ENCODE measurements around the gene GSTO1.

GSTO1 gene

GRCh38 chr10:104257235-104257634 lies 2.5 kb downstream of the GSTO1 start:
- Histone ChIP-seq H3K27me3 (ENCODE audit: control insufficient read depth in 2 of 2, insufficient read depth in 2 of 2, low read length in 2 of 2) (no peaks in the 10 kb centered on the region), H3K9me3 (ENCODE audit: control insufficient read depth in 2 of 2, low read length in 2 of 2) (no peaks in the 10 kb centered on the region), H3K4me3 (ENCODE audit: low read length in 2 of 2) (no peak overlapping the region), H3K27ac (ENCODE audit: low read depth in 2 of 2, low read length in 2 of 2) (no peak overlapping the region), H3K4me1 (ENCODE audit: control insufficient read depth in 2 of 2, insufficient read depth in 2 of 2, low read length in 2 of 2) (peaks cover 19 to 24% of the 10 kb centered on the region in 2 donors), H3K36me3 (ENCODE audit: control insufficient read depth in 2 of 2, insufficient read depth in 2 of 2, low read length in 2 of 2) (peaks cover 34 to 37% of the 10 kb centered on the region in 2 donors), H3K9ac (ENCODE audit: low read depth in 1 of 2, low read length in 2 of 2) (no peak overlapping the region)

- Histone ChIP-seq H3K27ac (ENCODE audit: low read depth in 2 of 2, low read length in 2 of 2) (no peak overlapping the region), H3K9me3 (ENCODE audit: control insufficient read depth in 2 of 2, low read length in 2 of 2) (no peaks in the 10 kb centered on the region), H3K27me3 (ENCODE audit: control insufficient read depth in 2 of 2, insufficient read depth in 2 of 2, low read length in 2 of 2) (no peaks in the 10 kb centered on the region), H3K36me3 (ENCODE audit: control insufficient read depth in 2 of 2, insufficient read depth in 2 of 2, low read length in 2 of 2) (peaks cover 41 to 45% of the 10 kb centered on the region in 2 donors), H3K4me1 (ENCODE audit: control insufficient read depth in 2 of 2, insufficient read depth in 2 of 2, low read length in 2 of 2) (peaks cover 19 to 22% of the 10 kb centered on the region in 2 donors), H3K4me3 (ENCODE audit: low read length in 2 of 2) (no peak overlapping the region), H3K9ac (ENCODE audit: low read depth in 1 of 2, low read length in 2 of 2) (no peak overlapping the region)
These were observed 3.5 kb downstream of the GSTO1 start for GRCh38 chr10:104258209-104258608.

- no peaks in the 10 kb centered on the region for H3K27me3 ChIP-seq (ENCODE audit: control insufficient read depth in 2 of 2, insufficient read depth in 2 of 2, low read length in 2 of 2)
- H3K36me3 ChIP-seq (ENCODE audit: control insufficient read depth in 2 of 2, insufficient read depth in 2 of 2, low read length in 2 of 2): peaks cover 44 to 48% of the 10 kb centered on the region in 2 donors
- no peak overlapping the region for H3K4me3 ChIP-seq (ENCODE audit: low read length in 2 of 2)
- no peaks in the 10 kb centered on the region for H3K9me3 ChIP-seq (ENCODE audit: control insufficient read depth in 2 of 2, low read length in 2 of 2)
- H3K9ac ChIP-seq (ENCODE audit: low read depth in 1 of 2, low read length in 2 of 2): no peak overlapping the region
- no peak overlapping the region for H3K27ac ChIP-seq (ENCODE audit: low read depth in 2 of 2, low read length in 2 of 2)
- H3K4me1 ChIP-seq (ENCODE audit: control insufficient read depth in 2 of 2, insufficient read depth in 2 of 2, low read length in 2 of 2): peaks cover 8 to 14% of the 10 kb centered on the region in 2 donors
These were observed 4.8 kb downstream of the GSTO1 start for GRCh38 chr10:104259456-104259855.

- H3K9ac ChIP-seq (ENCODE audit: low read depth in 1 of 2, low read length in 2 of 2): no peak overlapping the region
- peaks cover 48 to 49% of the 10 kb centered on the region in 2 donors for H3K36me3 ChIP-seq (ENCODE audit: control insufficient read depth in 2 of 2, insufficient read depth in 2 of 2, low read length in 2 of 2)
- peaks cover 7 to 14% of the 10 kb centered on the region in 2 donors for H3K4me1 ChIP-seq (ENCODE audit: control insufficient read depth in 2 of 2, insufficient read depth in 2 of 2, low read length in 2 of 2)
- no peak overlapping the region for H3K4me3 ChIP-seq (ENCODE audit: low read length in 2 of 2)
- no peaks in the 10 kb centered on the region for H3K9me3 ChIP-seq (ENCODE audit: control insufficient read depth in 2 of 2, low read length in 2 of 2)
- no peaks in the 10 kb centered on the region for H3K27me3 ChIP-seq (ENCODE audit: control insufficient read depth in 2 of 2, insufficient read depth in 2 of 2, low read length in 2 of 2)
- no peak overlapping the region for H3K27ac ChIP-seq (ENCODE audit: low read depth in 2 of 2, low read length in 2 of 2)
These were observed 5.5 kb downstream of the GSTO1 start for GRCh38 chr10:104259999-104260774.

GRCh38 chr10:104260775-104261115 lies 6.1 kb downstream of the GSTO1 start:
- no peak overlapping the region for H3K4me3 ChIP-seq (ENCODE audit: low read length in 2 of 2)
- H3K4me1 ChIP-seq (ENCODE audit: control insufficient read depth in 2 of 2, insufficient read depth in 2 of 2, low read length in 2 of 2): peaks cover 3 to 11% of the 10 kb centered on the region in 2 donors
- peaks cover 49 to 52% of the 10 kb centered on the region in 2 donors for H3K36me3 ChIP-seq (ENCODE audit: control insufficient read depth in 2 of 2, insufficient read depth in 2 of 2, low read length in 2 of 2)
- H3K9ac ChIP-seq (ENCODE audit: low read depth in 1 of 2, low read length in 2 of 2): no peak overlapping the region
- H3K27ac ChIP-seq (ENCODE audit: low read depth in 2 of 2, low read length in 2 of 2): no peak overlapping the region
- H3K27me3 ChIP-seq (ENCODE audit: control insufficient read depth in 2 of 2, insufficient read depth in 2 of 2, low read length in 2 of 2): no peaks in the 10 kb centered on the region
- no peaks in the 10 kb centered on the region for H3K9me3 ChIP-seq (ENCODE audit: control insufficient read depth in 2 of 2, low read length in 2 of 2)

- H3K4me1 ChIP-seq (ENCODE audit: control insufficient read depth in 2 of 2, insufficient read depth in 2 of 2, low read length in 2 of 2): peaks cover 0 to 3% of the 10 kb centered on the region in 2 donors
- H3K9me3 ChIP-seq (ENCODE audit: control insufficient read depth in 2 of 2, low read length in 2 of 2): no peaks in the 10 kb centered on the region
- H3K27ac ChIP-seq (ENCODE audit: low read depth in 2 of 2, low read length in 2 of 2): no peak overlapping the region
- no peak overlapping the region for H3K4me3 ChIP-seq (ENCODE audit: low read length in 2 of 2)
- H3K36me3 ChIP-seq (ENCODE audit: control insufficient read depth in 2 of 2, insufficient read depth in 2 of 2, low read length in 2 of 2): peaks cover 52 to 57% of the 10 kb centered on the region in 2 donors
- no peaks in the 10 kb centered on the region for H3K27me3 ChIP-seq (ENCODE audit: control insufficient read depth in 2 of 2, insufficient read depth in 2 of 2, low read length in 2 of 2)
- H3K9ac ChIP-seq (ENCODE audit: low read depth in 1 of 2, low read length in 2 of 2): no peak overlapping the region
These were observed 7.4 kb downstream of the GSTO1 start for GRCh38 chr10:104262055-104262454.

- peaks cover 35 to 48% of the 10 kb centered on the region in 2 donors for H3K36me3 ChIP-seq (ENCODE audit: control insufficient read depth in 2 of 2, insufficient read depth in 2 of 2, low read length in 2 of 2)
- H3K9me3 ChIP-seq (ENCODE audit: control insufficient read depth in 2 of 2, low read length in 2 of 2): no peaks in the 10 kb centered on the region
- H3K27ac ChIP-seq (ENCODE audit: low read depth in 2 of 2, low read length in 2 of 2): no peak overlapping the region
- H3K9ac ChIP-seq (ENCODE audit: low read depth in 1 of 2, low read length in 2 of 2): no peak overlapping the region
- H3K27me3 ChIP-seq (ENCODE audit: control insufficient read depth in 2 of 2, insufficient read depth in 2 of 2, low read length in 2 of 2): no peaks in the 10 kb centered on the region
- H3K4me3 ChIP-seq (ENCODE audit: low read length in 2 of 2): no peak overlapping the region
- peaks cover 7 to 12% of the 10 kb centered on the region in 2 donors for H3K4me1 ChIP-seq (ENCODE audit: control insufficient read depth in 2 of 2, insufficient read depth in 2 of 2, low read length in 2 of 2)
These were observed 10.1 kb downstream of the GSTO1 start for GRCh38 chr10:104264783-104265182.

GRCh38 chr10:104267721-104268404 lies 13.2 kb downstream of the GSTO1 start:
- peak overlapping the region; percentile 82 to 88 for H3K9ac ChIP-seq (ENCODE audit: low read depth in 1 of 2, low read length in 2 of 2)
- peaks cover 14 to 22% of the 10 kb centered on the region in 2 donors for H3K36me3 ChIP-seq (ENCODE audit: control insufficient read depth in 2 of 2, insufficient read depth in 2 of 2, low read length in 2 of 2)
- peak overlapping the region; percentile 87 to 95 for H3K4me3 ChIP-seq (ENCODE audit: low read length in 2 of 2)
- H3K27ac ChIP-seq (ENCODE audit: low read depth in 2 of 2, low read length in 2 of 2): peak overlapping the region in 1 of 2 donors; percentile 84
- peaks cover 7 to 10% of the 10 kb centered on the region in 2 donors for H3K4me1 ChIP-seq (ENCODE audit: control insufficient read depth in 2 of 2, insufficient read depth in 2 of 2, low read length in 2 of 2)
- H3K27me3 ChIP-seq (ENCODE audit: control insufficient read depth in 2 of 2, insufficient read depth in 2 of 2, low read length in 2 of 2): no peaks in the 10 kb centered on the region
- no peaks in the 10 kb centered on the region for H3K9me3 ChIP-seq (ENCODE audit: control insufficient read depth in 2 of 2, low read length in 2 of 2)

- H3K27ac ChIP-seq (ENCODE audit: low read depth in 2 of 2, low read length in 2 of 2): peak overlapping the region; percentile 76 to 84
- no peaks in the 10 kb centered on the region for H3K27me3 ChIP-seq (ENCODE audit: control insufficient read depth in 2 of 2, insufficient read depth in 2 of 2, low read length in 2 of 2)
- peaks cover 7 to 10% of the 10 kb centered on the region in 2 donors for H3K4me1 ChIP-seq (ENCODE audit: control insufficient read depth in 2 of 2, insufficient read depth in 2 of 2, low read length in 2 of 2)
- peak overlapping the region; percentile 82 to 88 for H3K9ac ChIP-seq (ENCODE audit: low read depth in 1 of 2, low read length in 2 of 2)
- no peaks in the 10 kb centered on the region for H3K9me3 ChIP-seq (ENCODE audit: control insufficient read depth in 2 of 2, low read length in 2 of 2)
- H3K36me3 ChIP-seq (ENCODE audit: control insufficient read depth in 2 of 2, insufficient read depth in 2 of 2, low read length in 2 of 2): peaks cover 9 to 18% of the 10 kb centered on the region in 2 donors
- H3K4me3 ChIP-seq (ENCODE audit: low read length in 2 of 2): peak overlapping the region; percentile 87 to 95
These were observed 13.7 kb downstream of the GSTO1 start for GRCh38 chr10:104268405-104268712.

Measured in mucosa of rectum (tissue), 2 donors.